IMR-90 (cell line): ENCODE data around the gene ALAS1.
A peak's percentile ranks its signal among the peaks of the same experiment; 100 is the strongest.

ENCODE experiments used
- BHLHE40 ChIP-seq: fragments of 150-350 bp; IDR thresholded peaks from 2 replicates; pipeline ENCODE4 v1.6.1; 2016; ENCODE audit warnings: mild to moderate bottlenecking, low read depth, low read length
- CEBPB ChIP-seq: IDR thresholded peaks from 2 replicates; pipeline ENCODE4 v1.6.1; 2012; ENCODE audit warnings: low read depth, low read length, improper control_type of control experiment
- CHD1 ChIP-seq: IDR thresholded peaks from 2 replicates; pipeline ENCODE4 v1.6.1; 2012; ENCODE audit warnings: low read depth, low read length, improper control_type of control experiment
- CTCF ChIP-seq: conservative IDR thresholded peaks from 2 replicates; pipeline ENCODE4 v1.5.1; 2012; ENCODE audit warnings: mild to moderate bottlenecking, low read depth, low read length, improper control_type of control experiment
- ELK1 ChIP-seq: fragments of 150-350 bp; IDR thresholded peaks from 2 replicates; pipeline ENCODE4 v1.6.1; 2016; ENCODE audit warnings: low read depth, mild to moderate bottlenecking, low read length, moderate library complexity, borderline replicate concordance
- FOS ChIP-seq: fragments of 150-350 bp; IDR thresholded peaks from 2 replicates; pipeline ENCODE4 v1.6.1; 2016; ENCODE audit warnings: low read depth, low read length
- MAFK ChIP-seq: IDR thresholded peaks from 2 replicates; pipeline ENCODE4 v1.6.1; 2012; ENCODE audit warnings: low read depth, low read length, improper control_type of control experiment
- MAZ ChIP-seq: IDR thresholded peaks from 2 replicates; pipeline ENCODE4 v1.6.1; 2012; ENCODE audit warnings: low read depth, mild to moderate bottlenecking, low read length, improper control_type of control experiment, moderate library complexity, borderline replicate concordance
- POLR2A ChIP-seq: IDR thresholded peaks from 2 replicates; pipeline ENCODE4 v1.6.1; 2012; ENCODE audit warnings: mild to moderate bottlenecking, low read depth, low read length
- RAD21 ChIP-seq: IDR thresholded peaks from 2 replicates; pipeline ENCODE4 v1.6.1; 2012; ENCODE audit warnings: low read length, improper control_type of control experiment
- RCOR1 ChIP-seq: IDR thresholded peaks from 2 replicates; pipeline ENCODE4 v1.6.1; 2012; ENCODE audit warnings: mild to moderate bottlenecking, low read length, improper control_type of control experiment; ENCODE audit not compliant: insufficient replicate concordance
- RFX5 ChIP-seq: IDR thresholded peaks from 2 replicates; pipeline ENCODE4 v1.8.0; 2012; ENCODE audit warnings: low read depth, mild to moderate bottlenecking, low read length, moderate library complexity
- TF ChIP-seq, protein P1 (sequence below): fragments of 150-350 bp; IDR thresholded peaks from 2 replicates; pipeline ENCODE4 v1.6.1; 2017; ENCODE audit warnings: mild to moderate bottlenecking, antibody characterized with exemption, low read length, low read depth

DNA sequence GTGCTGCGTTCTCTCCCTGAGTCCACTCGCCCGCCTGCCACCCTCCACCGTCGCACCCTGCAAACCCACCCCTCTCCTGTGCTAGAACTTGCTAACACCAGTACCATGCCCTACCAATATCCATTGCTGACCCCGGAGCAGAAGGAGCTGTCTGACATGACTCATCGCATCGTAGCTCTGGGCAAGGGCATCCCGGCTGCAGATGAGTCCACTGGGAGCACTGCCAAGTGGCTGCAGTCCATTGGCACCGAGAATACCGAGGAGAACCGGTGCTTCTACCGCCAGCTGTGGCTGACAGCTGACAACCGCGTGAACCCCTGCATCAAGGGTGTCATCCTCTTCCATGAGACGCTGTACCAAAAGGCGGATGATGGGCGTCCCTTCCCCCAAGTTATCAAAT lies 4.9 kb upstream of the ALAS1 start:
- TF ChIP-seq, protein P1, sequence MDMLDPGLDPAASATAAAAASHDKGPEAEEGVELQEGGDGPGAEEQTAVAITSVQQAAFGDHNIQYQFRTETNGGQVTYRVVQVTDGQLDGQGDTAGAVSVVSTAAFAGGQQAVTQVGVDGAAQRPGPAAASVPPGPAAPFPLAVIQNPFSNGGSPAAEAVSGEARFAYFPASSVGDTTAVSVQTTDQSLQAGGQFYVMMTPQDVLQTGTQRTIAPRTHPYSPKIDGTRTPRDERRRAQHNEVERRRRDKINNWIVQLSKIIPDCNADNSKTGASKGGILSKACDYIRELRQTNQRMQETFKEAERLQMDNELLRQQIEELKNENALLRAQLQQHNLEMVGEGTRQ = no peak
- TF ChIP-seq POLR2A (no peak), CTCF (no peak), CEBPB (no peak), RFX5 (no peak), RCOR1 (no peak), MAFK (no peak), CHD1 (no peak), MAZ (no peak), RAD21 (no peak), BHLHE40 (no peak), FOS (peak; percentile 56; the same call in 1 of the 2 replicates), ELK1 (no peak)
